ENCODE data around the gene SC5D. TPM values are rescaled to one million over a fixed set of nuclear protein-coding genes. Genes with fewer than 3 reads are reported as not detected.

SC5D gene
- total and polyA plus RNA-seq, 8 donors, result 7.7 to 18.5 (median 11.6) TPM

DNA sequence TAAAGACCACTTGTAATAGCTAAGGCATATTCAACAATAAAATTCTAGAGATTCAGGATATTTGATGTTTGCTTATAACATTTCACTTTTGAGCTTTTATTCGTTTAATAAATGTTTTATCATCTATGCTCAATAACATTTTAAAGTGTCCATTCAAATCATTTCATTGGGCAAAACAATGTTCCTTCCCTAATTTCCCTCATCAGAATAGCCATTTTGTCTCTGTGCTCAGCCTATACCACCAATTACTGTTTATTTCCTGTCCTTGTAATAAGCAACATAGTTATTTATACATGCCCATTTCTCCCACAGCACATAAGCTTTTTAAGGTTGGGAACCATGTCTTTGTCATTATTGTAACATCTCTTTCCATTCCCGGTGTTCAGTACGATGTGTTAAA lies 1.3 kb upstream of the SC5D start:
- FAIRE-seq (peak; percentile 60), ATAC-seq (no peak), DNase-seq (no peak)
- Histone ChIP-seq H3K27me3 (no peaks in the 10 kb centered on the region), H3K9me3 (no peaks in the 10 kb centered on the region), H3K36me3 (no peaks in the 10 kb centered on the region), H3K4me1 (peaks cover 0 to 8% (median 6%) of the 10 kb centered on the region in 3 donors), H3K4me3 (no peak overlapping the region), H3K27ac (no peak overlapping the region)
- intact Hi-C loops (cut with DNase I), result no loop called here
- 62 to 70% methylated on average over 3 of the region's 3 CpGs for WGBS, 2 donors
- no peak for TF ChIP-seq CTCF (IDR thresholded peaks at IDR 0.05)

GRCh38 chr11:121291896-121292494 lies 576 bp upstream of the SC5D start:
- TF ChIP-seq CTCF (IDR thresholded peaks at IDR 0.05), result no peak
- Histone ChIP-seq H3K4me3 (peak overlapping the region; percentile 48 to 78 (median 62)), H3K4me1 (peaks cover 0 to 8% (median 6%) of the 10 kb centered on the region in 3 donors), H3K9me3 (no peaks in the 10 kb centered on the region), H3K27me3 (no peaks in the 10 kb centered on the region), H3K27ac (peak overlapping the region; percentile 91 to 94 (median 92)), H3K36me3 (no peaks in the 10 kb centered on the region)
- WGBS, 2 donors, result 0 to 1% methylated on average over 19 of the region's 19 CpGs
- FAIRE-seq (no peak), DNase-seq (no peak), ATAC-seq (peak; percentile 6 to 14 (median 10))
- intact Hi-C loops (cut with DNase I), result no loop called here

DNA sequence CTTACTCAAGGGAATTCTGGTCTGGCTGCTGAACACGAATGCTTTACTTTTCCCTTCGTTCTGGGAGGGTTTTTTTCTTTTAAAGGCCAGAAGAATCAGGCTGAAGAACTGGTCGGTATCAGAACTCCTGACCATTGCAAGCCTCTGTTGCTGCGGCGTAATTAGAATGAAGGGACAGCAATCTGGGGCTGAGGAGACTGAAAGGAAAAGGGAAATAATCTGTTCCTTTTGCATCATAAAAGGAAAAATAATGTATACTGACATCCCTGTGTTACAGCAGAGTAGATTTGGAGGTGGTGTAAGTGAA lies 670 bp downstream of the SC5D start:
- peak overlapping the region; percentile 48 to 78 (median 62) for H3K4me3 ChIP-seq
- FAIRE-seq, result no peak
- TF ChIP-seq CTCF (IDR thresholded peaks at IDR 0.05), result no peak
- no peaks in the 10 kb centered on the region for H3K9me3 ChIP-seq
- peaks cover 0 to 8% (median 6%) of the 10 kb centered on the region in 3 donors for H3K4me1 ChIP-seq
- H3K36me3 ChIP-seq, result no peaks in the 10 kb centered on the region
- DNase-seq, result no peak
- intact Hi-C loops (cut with DNase I), result no loop called here
- ATAC-seq, result peak; percentile 5 to 14 (median 8)
- peak overlapping the region; percentile 91 to 94 (median 92) for H3K27ac ChIP-seq
- H3K27me3 ChIP-seq, result no peaks in the 10 kb centered on the region
- WGBS, 2 donors, result 0 to 1% methylated on average over 5 of the region's 5 CpGs

- DNase-seq, result no peak
- intact Hi-C loops (cut with DNase I), result no loop called here
- no peaks in the 10 kb centered on the region for H3K27me3 ChIP-seq
- 88% methylated on average over 8 of the region's 8 CpGs for WGBS, 2 donors
- peaks cover 0 to 14% (median 13%) of the 10 kb centered on the region in 3 donors for H3K4me1 ChIP-seq
- no peak overlapping the region for H3K27ac ChIP-seq
- no peak for ATAC-seq
- no peak overlapping the region for H3K4me3 ChIP-seq
- no peak for FAIRE-seq
- H3K9me3 ChIP-seq, result no peaks in the 10 kb centered on the region
- H3K36me3 ChIP-seq, result no peaks in the 10 kb centered on the region
- no peak for TF ChIP-seq CTCF (IDR thresholded peaks at IDR 0.05)
Measured at GRCh38 chr11:121295246-121296029, 2.9 kb downstream of the SC5D start.

GRCh38 chr11:121297872-121298271 lies 5.3 kb downstream of the SC5D start:
- DNase-seq (no peak), FAIRE-seq (no peak), ATAC-seq (no peak)
- H3K4me1 ChIP-seq, result peaks cover 0 to 17% (median 16%) of the 10 kb centered on the region in 3 donors
- no peak overlapping the region for H3K4me3 ChIP-seq
- H3K36me3 ChIP-seq, result no peaks in the 10 kb centered on the region
- intact Hi-C loops (cut with DNase I), result no loop called here
- no peak for TF ChIP-seq CTCF (IDR thresholded peaks at IDR 0.05)
- WGBS, 2 donors, result 96 to 97% methylated on average over 5 of the region's 5 CpGs
- no peaks in the 10 kb centered on the region for H3K27me3 ChIP-seq
- H3K9me3 ChIP-seq, result no peaks in the 10 kb centered on the region
- no peak overlapping the region for H3K27ac ChIP-seq

All from pancreas (tissue), 10 donors.